ENCODE measurements around the gene MAN2B2. TPM values are rescaled to one million over a fixed set of nuclear protein-coding genes. Genes with fewer than 3 reads are reported as not detected.

The MAN2B2 gene
- total and polyA plus RNA-seq, 2 of the 8 experiments (the other 6 are each of a cell fraction or from before 2014, with no cell fraction given) = 3.3 to 4.0 TPM

GRCh38 chr4:6672131-6672530 lies 97.1 kb downstream of the MAN2B2 start (continued):
- TF ChIP-seq CHD7 (IDR thresholded peaks at IDR 0.05; ENCODE audit: insufficient replicate concordance, low read length) (no peak), JUND (IDR thresholded peaks at IDR 0.05; ENCODE audit: low read length) (no peak), ASH2L (IDR thresholded peaks at IDR 0.05; ENCODE audit: low read length) (no peak), GABPA (IDR thresholded peaks at IDR 0.05; ENCODE audit: borderline replicate concordance, insufficient read depth, low read length) (no peak), MAX (IDR thresholded peaks at IDR 0.05) (no peak), SIRT6 (IDR thresholded peaks at IDR 0.05; ENCODE audit: low read length) (no peak)

Measured in H1 (cell line).